GM21423 (cell line): ENCODE data around the gene EPHB2.
"Not testable (repeated sequence)": the region's sequence is repeated elsewhere in the genome, so short reads cannot be mapped to it uniquely, and the experiment has no call there.

Source experiments
- ATAC-seq: cut with Tn5 transposase; IDR thresholded peaks from one replicate; pipeline ENCODE4 v1.9.1; 2021; ENCODE audit warnings: mild to moderate bottlenecking, moderate library complexity; ENCODE audit not compliant: unreplicated experiment

The EPHB2 gene

DNA sequence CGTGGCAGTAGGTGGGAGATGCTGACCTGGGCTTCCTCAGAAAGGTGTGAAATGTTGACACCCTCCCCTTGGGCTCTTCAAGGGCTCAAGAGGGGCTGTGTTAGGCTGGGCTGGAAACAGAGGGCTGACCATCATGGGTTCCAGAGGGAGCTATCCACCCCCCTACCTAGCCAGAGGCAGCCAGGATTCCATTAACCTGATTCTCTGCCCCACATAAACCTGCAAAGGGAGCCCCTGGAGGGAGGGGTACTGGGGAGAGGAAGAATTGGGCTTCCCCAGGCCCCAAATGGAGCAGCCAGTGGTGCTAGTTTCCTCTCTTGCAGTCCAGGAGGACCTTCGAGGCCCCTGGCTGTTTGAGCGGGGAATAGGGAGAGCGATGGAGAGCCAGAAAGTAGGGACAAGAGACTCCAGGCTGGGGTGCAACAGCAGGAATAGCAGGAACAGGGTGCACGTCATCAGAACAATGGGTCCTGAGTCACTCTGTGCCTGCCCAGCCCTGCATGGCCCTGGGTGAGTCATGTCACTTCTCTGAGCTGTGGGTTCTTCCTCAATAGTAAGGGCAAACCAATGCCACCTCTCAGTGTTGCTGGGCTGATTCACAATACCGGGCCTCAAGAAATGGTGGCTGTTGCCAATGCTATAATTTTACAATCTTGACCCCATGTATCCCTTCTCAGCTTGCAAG is 121.2 kb downstream of the EPHB2 start:
- no peak for ATAC-seq

GRCh38 chr1:22832414-22832786 is 121.8 kb downstream of the EPHB2 start:
- no peak for ATAC-seq

DNA sequence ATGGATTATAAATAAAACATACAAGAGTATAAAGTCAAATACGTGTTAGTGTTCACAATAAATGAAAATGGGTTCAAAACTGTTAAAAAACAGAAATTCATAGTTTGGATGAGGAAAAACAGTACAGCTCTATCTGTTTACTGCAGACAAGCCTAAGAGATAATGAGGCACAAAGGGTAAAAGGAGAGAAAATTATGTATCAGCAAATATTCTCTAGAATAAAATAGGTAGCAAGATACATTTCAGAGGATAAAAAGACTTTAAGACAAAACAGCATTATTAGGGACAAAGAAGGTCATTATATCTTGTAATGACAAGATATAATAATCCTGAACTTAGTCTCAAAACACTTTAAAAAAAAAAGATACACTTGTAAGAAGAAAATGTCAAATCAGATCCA is 123.1 kb downstream of the EPHB2 start:
- no peak for ATAC-seq

DNA sequence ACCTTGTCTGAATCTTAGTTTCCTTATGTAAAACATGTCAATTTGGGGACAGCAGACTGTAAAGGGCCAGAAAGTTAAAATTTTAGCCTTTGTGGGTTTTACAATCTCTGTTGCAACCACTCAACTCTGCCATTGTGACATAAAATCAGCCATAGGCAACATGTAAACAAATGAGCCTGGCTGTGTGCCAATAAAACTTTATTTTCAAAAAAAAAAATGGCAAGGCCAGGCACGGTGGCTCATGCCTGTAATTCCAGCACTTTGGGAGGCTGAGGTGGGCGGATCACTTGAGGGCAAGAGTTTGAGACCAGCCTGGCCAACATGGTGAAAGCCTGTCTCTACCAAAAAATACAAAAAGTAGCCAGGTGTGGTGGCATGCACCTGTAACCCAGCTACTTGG is 123.8 kb downstream of the EPHB2 start:
- ATAC-seq: not testable (repeated sequence)

DNA sequence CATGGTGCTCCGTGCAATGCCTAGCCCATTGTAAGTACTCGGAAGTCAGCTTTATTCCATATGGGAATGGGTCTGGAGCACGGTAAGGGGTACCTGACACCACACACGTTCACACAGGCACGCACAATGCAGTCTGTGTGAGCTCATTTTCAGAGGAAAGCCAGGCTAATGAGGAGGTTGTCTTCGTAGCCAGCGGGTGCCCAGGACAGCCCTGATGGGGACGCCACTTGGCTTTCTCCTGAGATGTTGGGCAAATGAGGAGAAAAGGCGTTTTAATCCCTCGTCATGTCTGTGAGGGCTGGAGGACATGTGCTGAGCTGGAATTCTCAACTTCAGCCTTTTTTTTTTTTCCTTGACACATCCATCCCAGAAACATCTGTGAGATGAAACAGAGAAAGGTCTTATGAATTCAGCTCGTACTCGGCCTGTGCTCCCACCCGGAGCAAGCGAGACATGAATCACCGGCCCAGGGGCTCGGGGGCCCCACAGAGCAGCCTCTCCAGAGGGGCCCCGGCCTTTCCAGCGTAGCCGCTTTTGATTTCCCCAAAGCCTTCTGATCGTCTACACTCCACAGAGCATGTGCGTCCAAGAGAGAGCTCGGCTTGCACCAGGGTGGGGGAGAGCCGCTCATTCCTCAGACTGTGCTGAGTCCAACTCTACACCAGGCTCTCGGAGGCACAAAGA is 125.1 kb downstream of the EPHB2 start:
- no peak for ATAC-seq

- no peak for ATAC-seq
Observed at GRCh38 chr1:22836850-22837249, 126.2 kb downstream of the EPHB2 start.

DNA sequence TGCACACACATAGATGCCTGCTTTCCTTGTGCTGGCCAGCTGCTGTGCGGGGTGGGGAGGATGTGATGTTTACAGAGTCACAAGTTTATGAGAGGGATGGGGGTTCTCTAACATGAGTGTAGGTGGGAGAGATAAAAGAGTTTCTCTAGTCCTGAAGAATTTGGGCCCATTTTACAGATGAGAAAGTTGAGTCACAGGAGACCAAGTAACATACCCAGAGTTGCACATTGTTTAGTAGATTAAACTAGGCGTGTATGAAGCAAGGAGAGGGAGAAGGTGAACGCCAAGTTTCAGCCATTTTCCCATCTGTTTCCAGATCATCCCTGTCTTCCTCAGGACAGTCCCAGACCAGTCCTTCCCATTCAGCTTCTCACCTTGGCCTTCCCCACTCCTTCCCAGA is 126.7 kb downstream of the EPHB2 start:
- ATAC-seq: no peak

DNA sequence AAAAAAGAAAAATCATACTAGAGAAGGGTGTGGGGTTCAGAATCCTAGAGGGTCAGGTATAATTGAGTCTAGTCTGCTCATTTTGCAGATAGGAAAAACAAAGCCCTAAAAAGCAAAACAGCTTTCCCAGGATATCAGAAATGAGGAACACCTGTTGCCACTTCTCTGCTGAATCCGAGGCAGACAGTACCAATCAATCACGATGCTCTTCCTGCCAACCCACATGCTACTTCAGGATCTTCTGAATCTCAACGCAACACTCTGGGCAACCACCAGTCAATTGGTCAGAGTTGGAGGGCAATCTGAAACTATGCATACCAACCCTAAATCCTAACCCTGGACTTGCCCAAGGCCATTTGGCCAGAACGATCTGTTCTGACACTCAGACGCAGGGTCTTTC is 128.3 kb downstream of the EPHB2 start:
- ATAC-seq: no peak

DNA sequence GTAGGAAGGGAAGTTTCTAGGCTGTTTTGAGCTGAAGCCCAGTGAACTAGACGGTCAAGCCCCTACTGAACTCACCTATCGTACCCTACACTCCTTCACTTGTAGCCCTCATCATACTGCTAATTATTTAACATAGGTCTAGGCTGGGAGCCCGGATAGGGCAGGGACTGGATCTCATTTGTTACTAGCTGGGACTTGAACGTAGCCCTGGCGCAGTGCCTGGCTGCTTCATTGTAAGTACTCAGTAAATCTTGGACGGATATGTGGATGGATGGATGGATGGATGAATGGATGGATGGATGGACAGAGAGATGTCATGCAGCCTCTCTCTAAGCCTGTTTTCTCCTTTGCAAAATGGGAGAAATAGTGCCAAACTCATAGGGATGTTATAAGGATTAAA is 129.2 kb downstream of the EPHB2 start:
- no peak for ATAC-seq

DNA sequence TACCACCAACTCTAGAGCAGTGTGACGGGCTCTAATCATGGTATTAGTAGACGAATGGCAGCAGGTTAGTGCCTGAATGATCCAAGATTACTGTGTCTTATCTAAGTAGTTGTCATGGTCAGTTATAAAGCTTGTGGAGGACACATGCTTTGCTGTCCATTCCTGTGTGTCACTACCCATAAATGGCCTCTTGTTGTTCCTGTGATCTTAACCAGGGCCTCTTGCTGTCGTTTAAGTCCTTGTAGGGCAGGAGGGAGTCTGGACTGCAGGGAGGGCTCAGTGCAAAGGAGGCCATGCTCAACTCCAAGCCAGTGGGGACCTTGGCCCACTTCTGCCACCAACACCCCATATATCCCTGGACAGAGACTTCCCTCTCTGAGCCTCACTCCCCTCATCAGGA is 130.5 kb downstream of the EPHB2 start:
- no peak for ATAC-seq

- ATAC-seq: no peak
Observed at GRCh38 chr1:22841860-22842281, 131.2 kb downstream of the EPHB2 start.

DNA sequence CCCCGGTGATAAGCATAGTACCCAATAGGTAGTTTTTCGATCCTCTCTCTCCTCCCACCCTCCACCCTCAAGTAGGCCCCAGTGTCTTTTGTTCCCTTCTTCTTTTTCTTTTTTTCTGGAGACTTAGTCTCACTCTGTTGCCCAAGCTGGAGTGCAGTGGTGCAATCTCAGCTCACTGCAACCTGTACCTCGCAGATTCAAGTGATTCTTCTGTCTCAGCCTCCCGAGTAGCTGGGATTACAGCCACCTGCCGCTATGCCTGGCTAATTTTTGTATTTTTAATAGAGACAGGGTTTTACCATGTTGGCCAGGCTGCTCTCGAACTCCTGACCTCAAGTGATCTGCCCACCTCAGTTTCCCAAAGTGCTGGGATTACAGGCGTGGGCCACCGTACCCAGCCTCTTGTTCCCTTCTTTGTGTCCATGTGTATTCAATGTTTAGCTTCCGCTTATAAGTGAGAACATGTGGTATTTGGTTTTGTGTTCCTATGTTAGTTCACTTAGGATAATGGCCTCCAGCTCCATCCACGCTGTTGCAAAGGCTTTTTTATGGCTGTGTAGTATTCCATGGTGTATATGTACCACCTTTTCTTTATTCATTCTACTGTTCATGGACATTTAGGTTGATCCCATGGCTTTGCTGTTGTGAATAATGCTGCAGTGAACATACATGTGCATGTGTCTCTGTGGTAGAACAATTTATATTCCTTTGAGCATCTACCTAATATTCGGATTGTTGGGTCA is 133.0 kb downstream of the EPHB2 start:
- not testable (repeated sequence) for ATAC-seq

DNA sequence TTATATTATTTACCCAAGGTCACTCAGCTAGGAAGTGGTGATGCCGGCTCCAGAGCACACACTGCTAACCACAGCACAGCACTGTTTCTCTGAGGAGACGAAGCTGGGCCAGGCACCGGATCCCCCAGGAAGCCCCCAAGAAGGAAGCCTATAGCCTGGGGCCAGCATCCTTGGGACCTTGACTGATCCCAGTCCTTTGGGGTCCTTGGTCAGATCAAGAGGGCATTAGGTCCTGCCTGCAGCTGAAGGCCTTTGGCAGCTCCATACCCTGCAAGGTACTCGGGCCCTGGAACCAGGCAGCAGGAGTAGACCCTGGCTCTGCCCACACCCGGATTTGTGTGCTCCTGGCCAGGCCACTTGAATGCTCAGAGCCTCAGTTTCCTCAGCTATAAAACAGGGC is 134.0 kb downstream of the EPHB2 start:
- no peak for ATAC-seq

DNA sequence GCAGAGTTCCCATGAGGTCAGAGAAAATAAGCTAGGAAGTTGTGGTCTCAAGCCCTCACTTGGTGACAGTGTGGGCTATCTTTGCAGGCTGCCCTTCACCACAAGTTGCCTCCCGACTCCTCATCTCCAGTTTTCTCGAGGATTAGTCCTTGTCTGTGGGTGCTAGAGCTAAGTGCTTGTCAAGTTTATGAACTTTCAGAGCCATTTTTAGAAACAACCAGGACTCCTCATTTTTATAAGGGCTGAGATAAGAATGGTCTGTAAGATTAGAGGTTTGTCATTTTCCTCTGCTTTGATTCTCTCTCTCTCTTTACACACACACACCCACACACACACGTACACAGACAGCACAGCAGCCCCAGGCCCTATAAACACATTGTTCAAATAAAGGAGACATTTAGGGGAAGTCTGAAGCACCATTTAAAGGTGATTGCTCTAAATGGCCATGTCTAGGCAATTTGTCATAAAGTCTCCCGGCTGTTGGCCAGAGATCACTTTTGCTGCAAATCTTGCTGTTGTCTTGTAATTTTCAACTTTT is 134.8 kb downstream of the EPHB2 start:
- ATAC-seq: no peak

DNA sequence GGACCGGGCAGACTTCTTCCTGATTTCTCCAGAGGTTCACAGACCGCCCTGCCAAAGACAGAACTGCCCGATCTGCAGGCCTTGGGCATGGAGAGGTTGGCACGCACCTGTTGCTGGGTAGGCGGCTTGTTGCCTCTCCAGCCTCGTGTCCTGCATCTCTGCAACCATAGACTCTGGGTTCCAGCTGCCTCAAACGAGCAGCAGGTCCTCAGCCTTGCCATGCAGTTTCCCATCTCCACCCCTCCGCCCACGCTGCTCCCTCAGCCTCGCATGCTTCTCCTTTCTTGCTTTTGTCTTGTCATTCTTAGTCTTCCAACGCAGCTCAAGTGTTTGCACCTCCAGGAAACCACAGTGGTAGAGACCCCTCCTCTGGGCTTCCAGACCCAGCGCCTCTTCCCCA is 135.8 kb downstream of the EPHB2 start:
- ATAC-seq: no peak

DNA sequence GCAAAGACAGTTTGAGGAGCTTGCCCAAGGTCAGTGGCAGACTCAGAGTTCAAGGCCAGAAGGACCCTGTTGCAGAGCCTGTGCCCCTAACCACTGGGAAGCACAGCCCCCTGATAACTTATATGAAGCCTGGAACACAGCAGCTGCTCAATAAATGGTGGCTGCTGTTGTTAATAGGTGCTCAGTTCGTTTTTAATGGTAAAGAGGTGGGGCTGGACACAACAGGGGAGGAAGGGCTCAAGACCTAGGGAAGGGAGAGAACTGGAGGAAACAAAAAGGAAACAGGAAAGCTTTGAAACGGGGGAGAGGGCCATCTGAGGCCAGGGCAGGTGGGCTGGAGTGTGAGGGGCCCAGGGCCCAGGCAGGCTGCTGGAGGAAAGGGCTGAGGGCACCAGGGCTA is 136.6 kb downstream of the EPHB2 start:
- no peak for ATAC-seq

- ATAC-seq: no peak
Observed at GRCh38 chr1:22847709-22848108, 137.1 kb downstream of the EPHB2 start.

GRCh38 chr1:22848405-22848804 is 137.8 kb downstream of the EPHB2 start:
- no peak for ATAC-seq

GRCh38 chr1:22849770-22850169 is 139.1 kb downstream of the EPHB2 start:
- no peak for ATAC-seq

DNA sequence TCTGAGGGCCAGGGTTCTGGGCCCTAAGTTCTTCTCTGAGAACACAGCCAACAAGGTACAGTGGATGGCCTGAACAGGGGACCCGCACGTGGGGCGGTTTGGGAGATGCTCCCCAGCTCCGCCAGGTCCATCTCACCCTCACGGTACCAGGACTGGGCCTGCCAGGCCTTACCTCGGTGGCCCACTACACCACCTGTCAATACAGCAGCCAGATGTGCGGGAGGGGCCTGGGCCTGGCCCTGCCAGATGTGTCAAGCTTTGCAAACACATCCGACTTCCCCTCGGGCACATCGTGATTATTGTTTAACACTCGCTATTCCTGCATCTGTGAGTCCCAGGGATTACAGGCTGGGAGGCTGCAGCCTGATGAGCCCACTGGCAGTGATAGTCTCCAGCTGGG is 139.6 kb downstream of the EPHB2 start:
- no peak for ATAC-seq

GRCh38 chr1:22850681-22851080 is 140.0 kb downstream of the EPHB2 start:
- ATAC-seq: no peak

DNA sequence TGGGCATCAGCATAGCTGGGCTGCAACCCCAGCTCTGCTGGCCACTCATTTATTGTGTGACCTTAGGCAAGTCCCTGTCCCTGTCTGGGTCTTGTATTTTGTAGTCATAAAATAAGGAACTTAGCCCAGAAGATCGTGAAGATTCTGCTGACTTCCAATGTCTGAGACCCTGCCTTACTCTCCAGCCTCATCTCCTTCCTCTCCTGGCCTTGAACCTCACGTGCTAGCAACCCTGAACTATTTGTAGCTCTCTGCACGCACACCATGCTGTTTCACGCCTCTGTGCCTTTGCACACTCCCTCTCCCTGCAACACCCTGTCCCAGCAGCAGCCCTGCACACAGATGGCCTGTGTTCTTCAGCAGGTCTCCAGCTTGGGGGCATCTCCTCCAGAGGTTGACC is 140.9 kb downstream of the EPHB2 start:
- no peak for ATAC-seq
